Measurements from ENCODE around the gene CCDC92. TPM values are rescaled to one million over a fixed set of nuclear protein-coding genes. Genes with fewer than 3 reads are reported as not detected.
"Not testable (repeated sequence)": the region's sequence is repeated elsewhere in the genome, so short reads cannot be mapped to it uniquely, and the experiment has no call there.

The CCDC92 gene
- polyA plus RNA-seq, 4 donors, result 48.4 to 50.2 (median 49.3) TPM

- no peak for DNase-seq (ENCODE audit: low read depth in 4 of 4, low spot score in 3 of 4)
Measured at GRCh38 chr12:123950476-123951349, 21.9 kb downstream of the CCDC92 start.

DNA sequence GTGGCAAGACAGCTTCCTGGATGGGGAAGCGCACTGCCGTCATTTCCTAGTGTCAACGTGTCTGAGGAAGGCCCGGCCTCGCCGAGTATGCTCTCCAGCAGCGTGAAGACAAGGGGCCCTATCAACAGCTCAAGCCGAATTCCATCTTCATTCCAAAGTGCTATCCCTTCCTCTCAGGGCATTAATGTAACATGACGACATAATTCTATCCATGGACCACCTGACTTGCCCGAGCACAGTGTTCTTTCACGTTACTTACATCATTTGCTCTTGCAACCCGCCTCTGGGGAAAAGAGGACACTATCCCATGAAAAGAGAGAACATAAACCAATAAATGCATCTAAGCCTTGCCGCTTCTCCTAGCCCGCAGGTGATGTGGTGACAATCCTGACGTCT is 22.9 kb downstream of the CCDC92 start:
- DNase-seq (ENCODE audit: low read depth in 4 of 4, low spot score in 3 of 4), result no peak

- DNase-seq (ENCODE audit: low read depth in 4 of 4, low spot score in 3 of 4), result no peak
Measured at GRCh38 chr12:123948796-123949769, 23.5 kb downstream of the CCDC92 start.

DNA sequence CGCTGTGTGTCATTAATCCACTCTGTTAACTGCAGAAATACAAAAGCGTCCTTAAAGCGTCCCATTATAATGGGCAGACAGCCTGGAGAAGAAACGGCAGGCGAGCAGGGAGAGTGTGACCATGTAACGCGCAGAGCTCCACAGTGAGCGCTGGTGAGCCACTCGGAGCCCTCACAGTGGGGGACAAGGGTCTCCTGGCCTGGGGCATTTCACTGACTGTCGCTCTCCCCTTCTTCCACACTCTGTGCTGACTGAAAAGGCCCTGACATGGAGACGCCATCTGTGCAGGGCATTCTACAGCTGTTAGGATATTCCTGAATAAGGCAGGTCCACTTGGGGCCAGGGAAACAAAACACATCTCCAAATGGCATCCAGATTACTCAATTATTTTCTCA is 24.2 kb downstream of the CCDC92 start:
- DNase-seq (ENCODE audit: low read depth in 4 of 4, low spot score in 3 of 4), result no peak

GRCh38 chr12:123947531-123947930 is 25.1 kb downstream of the CCDC92 start:
- DNase-seq (ENCODE audit: low read depth in 4 of 4, low spot score in 3 of 4), result not testable (repeated sequence)

DNA sequence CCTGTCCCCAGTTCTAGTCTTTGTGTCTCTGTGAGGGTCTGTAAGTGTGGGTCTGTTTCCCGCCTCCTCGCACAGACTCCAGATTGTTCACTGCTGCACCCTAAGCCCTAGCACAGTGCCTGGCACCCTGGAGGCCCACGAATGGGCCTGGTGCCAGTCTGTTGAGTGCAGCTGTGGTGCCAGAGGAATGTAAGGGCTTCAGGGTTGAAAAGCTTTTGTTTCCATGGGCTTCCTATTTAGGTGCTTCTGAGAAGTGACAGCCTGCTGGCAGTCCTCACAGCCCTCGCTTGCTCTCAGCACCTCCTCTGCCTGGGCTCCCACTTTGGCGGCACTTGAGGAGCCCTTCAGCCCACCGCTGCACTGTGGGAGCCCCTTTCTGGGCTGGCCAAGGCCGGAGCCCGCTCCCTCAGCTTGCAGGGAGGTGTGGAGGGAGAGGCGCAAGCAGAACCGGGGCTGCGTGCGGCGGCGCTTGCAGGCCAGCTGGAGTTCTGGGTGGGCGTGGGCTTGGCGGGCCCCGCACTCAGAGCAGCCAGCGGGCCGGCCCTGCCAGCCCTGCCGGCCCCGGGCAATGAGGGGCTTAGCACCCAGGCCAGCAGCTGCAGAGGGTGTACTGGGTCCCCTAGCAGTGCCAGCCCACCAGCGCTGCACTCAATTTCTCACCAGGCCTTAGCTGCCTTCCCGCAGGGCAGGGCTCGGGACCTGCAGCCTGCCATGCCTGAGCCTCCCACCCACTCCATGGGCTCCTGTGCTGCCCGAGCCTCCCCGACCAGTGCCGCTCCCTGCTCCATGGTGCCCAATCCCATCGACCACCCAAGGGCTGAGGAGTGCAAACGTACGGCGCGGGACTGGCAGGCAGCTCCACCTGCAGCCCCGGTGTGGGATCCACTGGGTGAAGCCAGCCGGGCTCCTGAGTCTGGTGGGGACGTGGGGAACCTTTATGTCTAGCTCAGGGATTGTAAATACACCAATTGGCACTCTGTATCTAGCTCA is 25.8 kb downstream of the CCDC92 start:
- not testable (repeated sequence) for DNase-seq (ENCODE audit: low read depth in 4 of 4, low spot score in 3 of 4)

DNA sequence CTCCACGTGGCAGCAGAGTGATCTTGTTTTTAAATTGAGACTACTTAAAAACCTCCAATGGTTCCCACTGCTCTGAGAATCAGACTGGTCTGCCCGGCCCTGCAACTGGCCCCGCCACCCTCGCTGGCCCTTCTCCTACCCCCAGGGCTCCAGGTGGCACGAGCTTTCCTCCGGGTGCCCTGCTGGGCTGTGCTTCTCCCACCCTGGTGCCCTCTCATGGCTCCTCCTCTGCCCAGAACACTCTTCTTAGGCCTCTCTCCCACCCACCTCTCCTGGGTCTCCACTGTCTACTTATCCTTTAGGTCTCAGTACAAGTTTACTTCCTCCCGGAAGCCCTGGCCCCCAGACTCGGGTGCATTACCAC is 26.5 kb downstream of the CCDC92 start:
- DNase-seq (ENCODE audit: low read depth in 4 of 4, low spot score in 3 of 4), result no peak

GRCh38 chr12:123945287-123946151 is 27.1 kb downstream of the CCDC92 start:
- no peak for DNase-seq (ENCODE audit: low read depth in 4 of 4, low spot score in 3 of 4)

DNA sequence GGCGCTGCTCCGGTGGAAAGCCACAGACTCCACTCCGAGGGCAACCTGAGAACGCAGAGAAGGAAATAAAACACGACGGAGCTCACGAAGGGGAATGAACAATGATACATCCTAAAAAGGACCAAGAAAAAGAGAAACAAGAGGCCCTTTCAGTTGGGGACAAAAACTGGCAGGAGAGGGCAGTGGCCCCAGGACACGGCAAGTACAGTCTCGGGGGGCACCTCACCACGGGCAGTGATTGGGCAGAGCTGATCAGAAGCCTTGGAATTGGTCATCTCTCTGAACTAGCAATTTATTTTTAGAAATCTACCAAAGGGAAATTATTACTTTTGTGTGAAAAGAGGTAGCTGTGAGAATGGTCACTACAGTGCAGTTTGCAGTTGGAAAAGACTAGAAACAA is 27.9 kb downstream of the CCDC92 start:
- DNase-seq (ENCODE audit: low read depth in 4 of 4, low spot score in 3 of 4), result no peak

DNA sequence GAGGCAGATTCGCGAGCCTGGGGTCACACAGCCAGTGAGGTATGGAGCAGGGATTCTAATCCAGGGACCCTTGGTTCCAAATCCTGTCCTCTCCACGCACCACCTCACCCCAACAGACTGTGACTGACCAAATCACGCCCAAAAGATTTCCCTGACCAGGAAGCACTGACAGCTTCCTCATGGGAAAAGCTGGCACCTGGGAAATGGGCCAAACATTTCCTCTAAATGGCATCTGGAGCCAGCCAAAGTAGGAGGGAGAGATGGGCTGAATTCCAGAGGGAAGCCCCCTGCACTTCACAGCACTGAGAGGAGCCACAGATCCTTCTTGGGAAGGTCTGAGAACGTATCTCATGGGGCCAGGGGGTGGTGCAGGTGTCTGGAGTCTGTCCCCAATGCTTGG is 28.8 kb downstream of the CCDC92 start:
- no peak for DNase-seq (ENCODE audit: low read depth in 4 of 4, low spot score in 3 of 4)

GRCh38 chr12:123942911-123943648 is 29.6 kb downstream of the CCDC92 start:
- DNase-seq (ENCODE audit: low read depth in 4 of 4, low spot score in 3 of 4), result no peak

GRCh38 chr12:123942238-123942653 is 30.4 kb downstream of the CCDC92 start:
- no peak for DNase-seq (ENCODE audit: low read depth in 4 of 4, low spot score in 3 of 4)

DNA sequence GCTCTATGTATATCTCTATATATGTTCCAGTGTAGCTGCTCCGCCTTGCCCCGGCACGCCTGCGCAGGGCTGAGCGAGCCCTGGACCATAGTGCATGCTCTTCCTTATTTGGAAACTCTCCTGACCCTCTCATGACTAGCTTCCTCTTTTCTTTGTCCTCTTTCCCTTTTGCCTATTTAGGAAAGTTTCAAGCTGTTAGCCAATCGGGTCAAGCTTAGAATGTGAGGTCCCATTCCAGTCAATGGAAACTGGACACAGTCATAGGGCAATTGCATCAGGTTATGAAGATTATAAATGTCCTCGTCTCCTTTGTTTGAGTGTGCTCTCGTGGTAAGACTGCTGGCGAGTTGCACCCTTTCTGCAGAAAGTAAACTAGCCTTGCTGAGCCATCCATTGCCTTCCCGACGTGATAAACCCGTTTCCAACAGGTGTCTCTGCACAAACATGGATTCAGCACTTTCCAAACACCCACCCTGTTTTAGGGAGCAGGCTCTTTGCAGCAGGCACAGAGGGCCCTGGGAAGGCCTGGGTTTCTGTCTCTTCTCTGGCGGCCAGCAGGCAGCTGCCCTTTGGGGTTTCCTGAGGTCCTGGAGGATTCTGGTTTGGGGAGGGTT is 30.9 kb downstream of the CCDC92 start:
- DNase-seq (ENCODE audit: low read depth in 4 of 4, low spot score in 3 of 4), result no peak

- no peak for DNase-seq (ENCODE audit: low read depth in 4 of 4, low spot score in 3 of 4)
Measured at GRCh38 chr12:123941000-123941399, 31.6 kb downstream of the CCDC92 start.

GRCh38 chr12:123940627-123940966 is 32.0 kb downstream of the CCDC92 start:
- no peak for DNase-seq (ENCODE audit: low read depth in 4 of 4, low spot score in 3 of 4)

- DNase-seq (ENCODE audit: low read depth in 4 of 4, low spot score in 3 of 4), result no peak
Measured at GRCh38 chr12:123939716-123940626, 32.7 kb downstream of the CCDC92 start.
